GM23248 (cell line): ENCODE data around the gene PIGR.

Experiments
- EZH2 ChIP-seq: fragments of 200-600 bp; sonication (generic); IDR thresholded peaks from 2 replicates; pipeline ENCODE4 v1.6.1; 2018; ENCODE audit warnings: antibody characterized with exemption, mild to moderate bottlenecking; ENCODE audit not compliant: insufficient read depth, poor library complexity, severe bottlenecking
- EZH2phosphoT487 ChIP-seq: fragments of 200-600 bp; sonication (generic); IDR thresholded peaks from 2 replicates; pipeline ENCODE4 v1.6.1; 2018; ENCODE audit warnings: antibody characterized with exemption, moderate library complexity, mild to moderate bottlenecking, low read depth; ENCODE audit not compliant: insufficient read depth

DNA sequence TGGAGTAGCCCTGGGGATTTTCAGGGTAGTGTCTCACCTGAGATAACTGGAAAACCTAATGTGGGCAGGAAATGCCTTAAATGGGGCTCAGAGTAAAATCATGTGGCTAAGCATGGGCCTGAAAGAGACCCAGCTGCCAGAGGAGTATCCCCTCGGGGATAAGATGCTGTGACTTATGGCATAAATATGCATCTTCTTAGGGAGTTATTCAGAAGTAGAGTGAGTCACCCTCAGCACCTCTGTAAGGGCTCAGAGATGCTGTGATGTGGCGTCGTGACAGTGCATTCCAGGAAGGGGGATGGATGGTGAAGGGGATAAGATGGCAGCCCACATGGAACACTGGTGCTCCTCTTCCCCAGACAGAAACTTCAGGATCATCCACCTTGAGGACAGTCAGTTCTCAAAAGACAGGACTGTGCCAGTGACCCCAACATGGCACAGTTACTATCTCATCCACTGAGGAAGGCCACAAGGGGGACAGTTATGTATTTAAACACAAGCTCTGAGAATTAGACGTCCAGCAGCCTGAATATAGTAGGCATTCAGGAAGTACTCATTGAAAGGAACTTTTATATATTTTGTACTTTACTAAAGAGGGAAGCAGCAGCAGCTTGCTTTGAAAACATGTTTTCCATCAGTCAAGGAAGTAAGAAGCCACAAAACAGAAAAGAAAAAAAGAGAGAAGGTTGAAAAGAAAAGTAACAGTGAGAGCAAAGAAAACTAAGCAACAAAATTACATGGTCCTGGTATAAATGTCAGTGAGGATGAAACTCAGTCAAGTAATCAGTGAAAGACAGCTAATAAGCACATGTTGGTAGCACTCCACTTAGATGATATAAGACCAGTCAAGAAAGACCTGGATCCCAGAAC, 40.7 kb downstream of the PIGR start:
- TF ChIP-seq EZH2phosphoT487 (no peak), EZH2 (no peak)
